Inflammatory macrophage treated with lipopolysaccharide for 1 hour (primary cell): ENCODE results near the gene FBRSL1.
"Not testable (repeated sequence)": the region's sequence is repeated elsewhere in the genome, so short reads cannot be mapped to it uniquely, and the experiment has no call there.

ENCODE experiments used
- DNase-seq, 2 donors: peaks; one replicate each; pipeline ENCODE4 v3.0.0-alpha.2; 2020 to 2022

FBRSL1 gene

GRCh38 chr12:132454193-132454932 lies 35.6 kb upstream of the FBRSL1 start:
- DNase-seq, result no peak

GRCh38 chr12:132454933-132455418 lies 35.0 kb upstream of the FBRSL1 start:
- no peak for DNase-seq

- DNase-seq, result no peak
Measured at GRCh38 chr12:132455565-132455964, 34.4 kb upstream of the FBRSL1 start.

- DNase-seq, result no peak
Measured at GRCh38 chr12:132456186-132456943, 33.6 kb upstream of the FBRSL1 start.

GRCh38 chr12:132456944-132457495 lies 32.9 kb upstream of the FBRSL1 start:
- no peak for DNase-seq

- DNase-seq, result no peak
Measured at GRCh38 chr12:132458441-132458840, 31.5 kb upstream of the FBRSL1 start.

- DNase-seq, result no peak
Measured at GRCh38 chr12:132458846-132459641, 30.9 kb upstream of the FBRSL1 start.

GRCh38 chr12:132460571-132460970 lies 29.4 kb upstream of the FBRSL1 start:
- DNase-seq, result peak in 1 of 2 donors; percentile 49

- no peak for DNase-seq
Measured at GRCh38 chr12:132461526-132461925, 28.4 kb upstream of the FBRSL1 start.

GRCh38 chr12:132462788-132463187 lies 27.2 kb upstream of the FBRSL1 start:
- peak in 1 of 2 donors; percentile 40 for DNase-seq

- DNase-seq, result not testable (repeated sequence)
Measured at GRCh38 chr12:132463284-132463924, 26.5 kb upstream of the FBRSL1 start.

- not testable (repeated sequence) for DNase-seq
Measured at GRCh38 chr12:132464304-132464703, 25.6 kb upstream of the FBRSL1 start.

- DNase-seq, result no peak
Measured at GRCh38 chr12:132464820-132465219, 25.1 kb upstream of the FBRSL1 start.

- no peak for DNase-seq
Measured at GRCh38 chr12:132465269-132466190, 24.4 kb upstream of the FBRSL1 start.

GRCh38 chr12:132466241-132467201 lies 23.4 kb upstream of the FBRSL1 start:
- DNase-seq, result no peak

- peak; percentile 61 to 85 for DNase-seq
Measured at GRCh38 chr12:132467511-132467910, 22.4 kb upstream of the FBRSL1 start.

GRCh38 chr12:132469423-132469822 lies 20.5 kb upstream of the FBRSL1 start:
- DNase-seq, result no peak

- no peak for DNase-seq
Measured at GRCh38 chr12:132470397-132470796, 19.6 kb upstream of the FBRSL1 start.

- DNase-seq, result peak; percentile 45 to 59
Measured at GRCh38 chr12:132471011-132471857, 18.7 kb upstream of the FBRSL1 start.
